Tibial nerve (tissue), 4 donors: ENCODE measurements around the gene NPHP4. TPM values are rescaled to one million over a fixed set of nuclear protein-coding genes. Genes with fewer than 3 reads are reported as not detected.

ENCODE experiments used
- DNase-seq, 2 donors: peaks; one replicate each; pipeline ENCODE4 v3.0.0-alpha.2; 2019; ENCODE audit warnings: low spot score in 2 of 2
- H3K27ac ChIP-seq, 4 donors: fragments of 200-600 bp; sonication (generic) in 3 of 4; one replicate each; pipeline ENCODE4 v1.5.1; 2017 to 2019; ENCODE audit warnings: mild to moderate bottlenecking in 1 of 4
- H3K27me3 ChIP-seq, 2 donors: fragments of 200-600 bp; sonication (generic) in 1 of 2; one replicate each; pipeline versions ENCODE4 v1.5.1 to v1.6.0; 2017 to 2019
- H3K36me3 ChIP-seq, 3 donors: fragments of 200-600 bp; sonication (generic); one replicate each; pipeline ENCODE4 v1.5.1; 2018 to 2019
- H3K4me1 ChIP-seq, 4 donors: fragments of 200-600 bp; sonication (generic) in 3 of 4; one replicate each; pipeline ENCODE4 v1.5.1; 2017 to 2019
- H3K4me3 ChIP-seq, 4 donors: fragments of 200-600 bp; sonication (generic) in 3 of 4; one replicate each; pipeline ENCODE4 v1.5.1; 2017 to 2019; ENCODE audit warnings: mild to moderate bottlenecking in 1 of 4, moderate library complexity in 1 of 4
- H3K9me3 ChIP-seq, 4 donors: fragments of 200-600 bp; sonication (generic) in 3 of 4; one replicate each; pipeline ENCODE4 v1.5.1; 2017 to 2019
- EP300 ChIP-seq, 2 donors: sonication (generic); formaldehyde crosslinking; IDR thresholded peaks; one replicate each; pipeline ENCODE4 v1.6.1; 2017; ENCODE audit warnings: antibody characterized with exemption in 2 of 2, mild to moderate bottlenecking in 1 of 2
- POLR2A ChIP-seq, 2 donors: fragments of 450-650 bp; IDR thresholded peaks; one replicate each; pipeline ENCODE4 v1.6.1; 2017; ENCODE audit warnings: antibody characterized with exemption in 2 of 2, mild to moderate bottlenecking in 2 of 2, moderate library complexity in 2 of 2
- WGBS, 2 donors: methylation state at CpG; one replicate each; pipeline ENCODE4 v1.1.5; 2018; 5-methylcytosine and 5-hydroxymethylcytosine counted together
- total RNA-seq, 4 donors: library from RNA; depleted of rRNA; stranded (reverse); fragments of >200 nt; gene quantifications; one replicate each; pipeline ENCODE4 v1.1.0, GENCODE V29; 2016
- TF ChIP-seq, protein P1 (sequence below), 5 experiments: fragments of 200-600 bp in 3 of 5; fragments of 450-650 bp in 2 of 5; sonication (generic) in 3 of 5; IDR thresholded peaks; one replicate each; pipeline ENCODE4 v1.5.1; 2016 to 2019; ENCODE audit warnings: antibody characterized with exemption in 5 of 5, mild to moderate bottlenecking in 3 of 5, moderate library complexity in 2 of 5

Gene NPHP4
- total RNA-seq, 4 donors from 2014 or later = 14.7 to 34.5 (median 28.0) TPM

DNA sequence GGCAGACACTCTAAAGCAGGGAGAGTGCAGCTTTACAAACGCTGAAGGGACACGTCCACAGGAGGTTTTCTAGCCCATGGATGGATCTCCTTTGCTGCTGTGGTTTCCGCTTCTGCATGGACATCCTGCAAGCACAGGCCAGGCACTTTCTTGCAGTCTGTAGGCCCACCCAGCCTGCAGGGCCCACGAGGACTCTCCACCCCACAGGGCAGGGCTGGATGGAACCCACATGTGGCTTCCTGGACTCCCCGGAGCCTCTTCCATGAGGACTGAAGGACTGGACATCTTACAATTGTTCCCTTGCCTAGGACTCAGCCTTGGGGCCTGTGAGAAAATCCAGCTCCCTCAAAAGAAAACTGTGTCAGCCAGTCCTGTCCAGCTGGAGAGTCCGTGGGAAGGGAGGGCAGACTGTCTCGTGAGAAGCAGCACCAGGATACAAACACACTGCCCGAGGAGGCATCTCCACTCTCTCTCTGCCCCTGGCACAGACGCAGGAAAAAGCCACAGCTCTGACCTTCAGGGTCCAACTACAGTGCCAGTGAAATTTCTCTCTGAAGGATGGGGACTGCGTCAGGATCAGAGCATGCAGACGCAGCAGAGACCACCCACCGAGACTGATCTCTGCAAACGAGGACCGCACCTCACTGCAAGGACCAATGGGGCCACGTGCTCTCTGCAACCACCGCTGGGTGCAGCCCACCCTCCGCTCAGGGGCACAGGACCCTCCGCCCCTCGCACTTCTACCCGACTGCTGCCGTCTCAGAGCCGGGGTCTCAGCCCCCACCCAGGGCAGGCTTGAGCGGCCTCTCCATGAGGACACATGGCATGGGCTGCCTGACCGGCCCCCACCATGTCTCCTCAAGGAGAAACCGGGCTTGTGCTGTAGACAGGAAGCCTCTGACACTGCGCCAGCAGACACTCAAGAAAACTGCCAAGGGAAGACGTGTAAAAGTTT lies 130.1 kb downstream of the NPHP4 start:
- 77 to 84% methylated on average over 24 to 27 of the region's 27 CpGs for WGBS, 2 donors
- TF ChIP-seq EP300 (IDR thresholded peaks at IDR 0.05) (no peak), POLR2A (IDR thresholded peaks at IDR 0.05) (no peak)
- TF ChIP-seq, protein P1, sequence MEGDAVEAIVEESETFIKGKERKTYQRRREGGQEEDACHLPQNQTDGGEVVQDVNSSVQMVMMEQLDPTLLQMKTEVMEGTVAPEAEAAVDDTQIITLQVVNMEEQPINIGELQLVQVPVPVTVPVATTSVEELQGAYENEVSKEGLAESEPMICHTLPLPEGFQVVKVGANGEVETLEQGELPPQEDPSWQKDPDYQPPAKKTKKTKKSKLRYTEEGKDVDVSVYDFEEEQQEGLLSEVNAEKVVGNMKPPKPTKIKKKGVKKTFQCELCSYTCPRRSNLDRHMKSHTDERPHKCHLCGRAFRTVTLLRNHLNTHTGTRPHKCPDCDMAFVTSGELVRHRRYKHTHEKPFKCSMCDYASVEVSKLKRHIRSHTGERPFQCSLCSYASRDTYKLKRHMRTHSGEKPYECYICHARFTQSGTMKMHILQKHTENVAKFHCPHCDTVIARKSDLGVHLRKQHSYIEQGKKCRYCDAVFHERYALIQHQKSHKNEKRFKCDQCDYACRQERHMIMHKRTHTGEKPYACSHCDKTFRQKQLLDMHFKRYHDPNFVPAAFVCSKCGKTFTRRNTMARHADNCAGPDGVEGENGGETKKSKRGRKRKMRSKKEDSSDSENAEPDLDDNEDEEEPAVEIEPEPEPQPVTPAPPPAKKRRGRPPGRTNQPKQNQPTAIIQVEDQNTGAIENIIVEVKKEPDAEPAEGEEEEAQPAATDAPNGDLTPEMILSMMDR (IDR thresholded peaks at IDR 0.05) = no peak

GRCh38 chr1:5860277-5860676 lies 131.9 kb downstream of the NPHP4 start:
- H3K4me3 ChIP-seq = no peak overlapping the region
- H3K27me3 ChIP-seq = no peaks in the 10 kb centered on the region
- TF ChIP-seq EP300 (IDR thresholded peaks at IDR 0.05) (no peak), POLR2A (IDR thresholded peaks at IDR 0.05) (no peak)
- TF ChIP-seq, protein P1 (IDR thresholded peaks at IDR 0.05) = no peak
- H3K27ac ChIP-seq = no peak overlapping the region
- peaks cover 0 to 82% (median 0%) of the 10 kb centered on the region in 3 donors for H3K36me3 ChIP-seq
- DNase-seq = no peak
- 85 to 87% methylated on average over 19 of the region's 19 CpGs for WGBS, 2 donors
- no peaks in the 10 kb centered on the region for H3K9me3 ChIP-seq
- no peaks in the 10 kb centered on the region for H3K4me1 ChIP-seq

More for the DNA sequence above, 130.1 kb downstream of the NPHP4 start:
- Histone ChIP-seq H3K36me3 (peaks cover 0 to 94% (median 0%) of the 10 kb centered on the region in 3 donors), H3K9me3 (no peaks in the 10 kb centered on the region), H3K27ac (no peak overlapping the region), H3K4me1 (no peaks in the 10 kb centered on the region), H3K4me3 (no peak overlapping the region), H3K27me3 (no peaks in the 10 kb centered on the region)
- DNase-seq = no peak

DNA sequence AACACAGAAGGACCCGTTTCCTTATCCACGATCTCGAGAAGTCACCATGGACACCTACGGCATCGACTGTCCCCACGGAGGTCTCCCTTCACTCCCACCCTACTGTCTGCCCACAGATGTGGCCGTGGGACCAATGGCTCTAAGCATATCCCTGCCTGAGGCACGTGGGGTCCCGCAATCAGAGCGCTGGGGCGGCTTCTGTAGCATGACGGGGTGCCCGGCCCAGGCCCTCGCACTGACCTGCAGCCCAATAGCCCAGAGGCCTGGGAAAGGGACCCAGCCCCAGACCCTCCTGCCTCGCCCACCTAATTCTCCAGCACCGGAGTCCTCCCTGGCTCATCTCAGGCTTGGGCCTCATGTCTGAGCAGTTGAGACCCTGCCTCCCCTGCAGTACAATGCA lies 132.5 kb downstream of the NPHP4 start:
- peaks cover 0 to 77% (median 0%) of the 10 kb centered on the region in 3 donors for H3K36me3 ChIP-seq
- WGBS, 2 donors = 87 to 92% methylated on average over 16 of the region's 16 CpGs
- no peaks in the 10 kb centered on the region for H3K4me1 ChIP-seq

GRCh38 chr1:5858844-5859407 lies 133.3 kb downstream of the NPHP4 start:
- Histone ChIP-seq H3K36me3 (peaks cover 0 to 69% (median 0%) of the 10 kb centered on the region in 3 donors), H3K9me3 (no peaks in the 10 kb centered on the region), H3K4me1 (no peaks in the 10 kb centered on the region), H3K27me3 (no peaks in the 10 kb centered on the region), H3K4me3 (no peak overlapping the region), H3K27ac (no peak overlapping the region)
- no peak for DNase-seq
- WGBS, 2 donors = 77 to 79% methylated on average over 16 to 21 of the region's 25 CpGs
- no peak for TF ChIP-seq POLR2A (IDR thresholded peaks at IDR 0.05)
- TF ChIP-seq, protein P1 (IDR thresholded peaks at IDR 0.05) = no peak
- no peak for TF ChIP-seq EP300 (IDR thresholded peaks at IDR 0.05)

More for the DNA sequence above, 132.5 kb downstream of the NPHP4 start:
- Histone ChIP-seq H3K27me3 (no peaks in the 10 kb centered on the region), H3K27ac (no peak overlapping the region), H3K4me3 (no peak overlapping the region), H3K9me3 (no peaks in the 10 kb centered on the region)
- TF ChIP-seq, protein P1 (IDR thresholded peaks at IDR 0.05) = no peak
- TF ChIP-seq EP300 (IDR thresholded peaks at IDR 0.05) (no peak), POLR2A (IDR thresholded peaks at IDR 0.05) (no peak)
- DNase-seq = no peak

DNA sequence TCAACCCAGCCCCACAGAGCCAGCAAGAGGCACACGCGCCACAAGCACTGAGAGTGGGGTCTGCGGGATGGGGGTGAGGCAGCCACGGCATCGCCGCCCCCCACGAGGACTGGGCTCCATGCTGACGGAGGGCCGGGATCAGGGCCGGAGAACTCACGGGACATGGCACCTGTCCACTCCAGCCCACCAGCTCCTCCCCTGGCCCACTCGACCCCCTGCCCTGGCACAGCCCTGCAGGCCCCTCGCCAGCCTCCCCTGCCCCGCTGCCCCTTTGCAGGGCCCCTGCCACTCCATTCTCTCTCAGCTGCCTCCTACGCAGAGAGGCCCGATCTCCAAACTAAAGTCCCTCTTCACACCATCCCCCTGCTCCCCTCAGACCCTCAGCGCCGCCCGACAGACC lies 134.0 kb downstream of the NPHP4 start:
- no peak for DNase-seq
- 89 to 94% methylated on average over 19 of the region's 19 CpGs for WGBS, 2 donors
- H3K4me1 ChIP-seq = no peaks in the 10 kb centered on the region
- peaks cover 0 to 62% (median 0%) of the 10 kb centered on the region in 3 donors for H3K36me3 ChIP-seq
- H3K27me3 ChIP-seq = no peaks in the 10 kb centered on the region
- no peaks in the 10 kb centered on the region for H3K9me3 ChIP-seq
- TF ChIP-seq, protein P1 (IDR thresholded peaks at IDR 0.05) = no peak
- TF ChIP-seq EP300 (IDR thresholded peaks at IDR 0.05) = no peak
- TF ChIP-seq POLR2A (IDR thresholded peaks at IDR 0.05) = no peak
- no peak overlapping the region for H3K4me3 ChIP-seq
- H3K27ac ChIP-seq = no peak overlapping the region
